ENCODE data around the gene PLA2G2F. TPM values are rescaled to one million over a fixed set of nuclear protein-coding genes. Genes with fewer than 3 reads are reported as not detected.

The PLA2G2F gene
- total and polyA plus RNA-seq, 2 of the 8 experiments (the other 6 are each of a cell fraction or from before 2014, with no cell fraction given): not detected

DNA sequence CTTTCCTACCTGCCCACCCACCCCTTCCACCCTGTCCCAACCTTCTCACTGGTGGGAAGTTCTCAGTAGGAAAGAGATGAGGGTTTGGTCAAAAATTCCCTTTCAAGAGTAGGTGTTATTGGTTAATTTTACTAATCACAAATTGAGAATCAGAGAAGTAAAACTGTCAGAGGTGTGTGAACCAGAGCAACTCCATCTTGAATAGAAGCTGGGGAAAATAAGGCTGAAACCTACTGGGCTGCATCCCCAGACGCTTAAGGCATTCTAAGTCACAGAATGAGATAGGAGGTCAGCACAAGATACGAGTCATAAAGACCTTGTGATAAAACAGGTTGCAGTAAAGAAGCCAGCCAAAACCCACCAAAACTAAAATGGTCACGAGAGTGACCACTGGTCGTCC lies 31.3 kb upstream of the PLA2G2F start:
- Histone ChIP-seq H3K4me2 (ENCODE audit: insufficient read depth in 1 of 2, low read depth in 2 of 2, low read length in 2 of 2) (no peak overlapping the region), H3K23ac (ENCODE audit: insufficient read length) (no peak overlapping the region), H2BK12ac (ENCODE audit: low read depth, low read length) (no peak overlapping the region), H2BK5ac (ENCODE audit: low read depth, low read length) (no peak overlapping the region), H3K4ac (replicated peaks; ENCODE audit: insufficient read length, low read depth, low read length) (no peak overlapping the region), H3K9me3 (ENCODE audit: insufficient read depth in 2 of 2, low read depth in 1 of 2, low read length in 1 of 2) (peaks cover 0 to 3% of the 10 kb centered on the region in 2 experiments; a peak in 2 of 4 replicates), H3K23me2 (ENCODE audit: low read depth, low read length) (no peaks in the 10 kb centered on the region), H4K20me1 (replicated peaks in 1 of 2; ENCODE audit: control insufficient read depth in 1 of 2, insufficient read depth in 2 of 2, low read length in 2 of 2) (no peaks in the 10 kb centered on the region), H3K18ac (ENCODE audit: extremely low read depth, low read length) (no peak overlapping the region; the same call in 1 of the 2 replicates), H3K9ac (replicated peaks in 1 of 4; ENCODE audit: extremely low read depth in 1 of 4, low read depth in 3 of 4, low read length in 3 of 4) (no peak overlapping the region), H2AFZ (ENCODE audit: low read length) (no peak overlapping the region), H3K27ac (ENCODE audit: low read depth, low read length) (no peak overlapping the region), H2BK120ac (replicated peaks; ENCODE audit: low read depth, low read length) (no peak overlapping the region), H3K56ac (replicated peaks; ENCODE audit: insufficient read length, low read depth, low read length) (no peak overlapping the region), H4K91ac (replicated peaks; ENCODE audit: insufficient read length, low read length) (no peak overlapping the region), H3K36me3 (ENCODE audit: control insufficient read depth in 2 of 4, insufficient read depth in 4 of 4, low read length in 3 of 4) (no peaks in the 10 kb centered on the region), H3K27me3 (replicated peaks in 1 of 4; ENCODE audit: control insufficient read depth in 3 of 4, extremely low read depth in 1 of 4, insufficient read depth in 3 of 4, low read length in 3 of 4) (no peaks in the 10 kb centered on the region), H2BK20ac (ENCODE audit: low read length) (no peak overlapping the region), H3K4me1 (replicated peaks in 1 of 4; ENCODE audit: control insufficient read depth in 3 of 4, insufficient read depth in 4 of 4, low read length in 3 of 4) (no peaks in the 10 kb centered on the region; a peak in 1 of 7 replicates), H4K5ac (ENCODE audit: insufficient read length, low read depth, low read length) (no peak overlapping the region), H2AK5ac (ENCODE audit: low read depth, low read length) (no peak overlapping the region), H3K4me3 (ENCODE audit: extremely low read depth in 1 of 4, insufficient read depth in 2 of 4, low read depth in 3 of 4, low read length in 4 of 4) (no peak overlapping the region), H3K79me2 (ENCODE audit: control insufficient read depth in 1 of 2, insufficient read depth in 2 of 2, low read length in 2 of 2) (no peaks in the 10 kb centered on the region), H4K8ac (ENCODE audit: extremely low read depth, insufficient read depth, low read length) (no peak overlapping the region), H2BK15ac (ENCODE audit: low read length) (no peak overlapping the region), H3K79me1 (ENCODE audit: low read depth, low read length) (no peaks in the 10 kb centered on the region), H3K14ac (ENCODE audit: insufficient read length) (no peak overlapping the region)
- ChIA-PET POLR2A (ENCODE audit: partially characterized antibody) (interaction anchor here (1.4 kb wide), 1 partner anchor 44 kb away, joined by 4 read pairs; no protein-coding TSS in a partner anchor), CTCF (ENCODE audit: partially characterized antibody) (interaction anchor here (1.5 to 3.9 kb wide), 3 partner anchors 37 to 58 kb away, joined by 6 to 14 read pairs (median 6); no protein-coding TSS in a partner anchor)
- DNase-seq (ENCODE audit: low read depth in 1 of 2, low spot score in 2 of 2) (no peak), FAIRE-seq (no peak)
- 85% methylated on average over 4 of the region's 4 CpGs; no CpG with 5 or more reads in 1 of the 2 experiments for WGBS, 2 experiments (ENCODE audit: extremely low coverage in 1 of 2, insufficient coverage in 1 of 2, insufficient read length in 1 of 2, insufficient replicate concordance in 2 of 2, low coverage in 1 of 2, low lambda C conversion rate in 2 of 2, missing lambda C conversion rate in 1 of 2)
- no peak for TF ChIP-seq JUN (IDR thresholded peaks at IDR 0.05; ENCODE audit: low read depth, low read length)
- TF ChIP-seq EGR1 (IDR thresholded peaks at IDR 0.05; ENCODE audit: borderline replicate concordance, low read depth, low read length): no peak
- TF ChIP-seq SUZ12 (IDR thresholded peaks at IDR 0.05; ENCODE audit: low read length): no peak
